NB4 (cell line): ENCODE measurements around the gene TNFRSF25.
"Not testable (repeated sequence)": the region's sequence is repeated elsewhere in the genome, so short reads cannot be mapped to it uniquely, and the experiment has no call there.

Experiments used
- DNase-seq: peaks from one replicate; pipeline ENCODE4 v3.0.0; 2010; ENCODE audit warnings: low read depth
- H3K4me3 ChIP-seq: one replicate; pipeline ENCODE4 v1.5.1; 2011; ENCODE audit warnings: mild to moderate bottlenecking, low read depth, low read length, moderate library complexity
- MYC ChIP-seq: IDR thresholded peaks from 2 replicates; pipeline ENCODE4 v1.6.1; 2011; ENCODE audit warnings: low read depth, low read length
- POLR2A ChIP-seq: IDR thresholded peaks from 2 replicates; pipeline ENCODE4 v1.6.1; 2011; ENCODE audit warnings: mild to moderate bottlenecking; ENCODE audit not compliant: insufficient read length; ENCODE audit errors: extremely low read depth
- TF ChIP-seq, protein P1 (sequence below): IDR thresholded peaks from 2 replicates; pipeline ENCODE4 v1.6.1; 2011; ENCODE audit warnings: low read depth, low read length
- TF ChIP-seq, protein P2 (sequence below): IDR thresholded peaks from one replicate; pipeline ENCODE4 v1.5.1; 2012; ENCODE audit warnings: low read depth, low read length

The TNFRSF25 gene

GRCh38 chr1:6428453-6428852 lies 37.5 kb downstream of the TNFRSF25 start:
- not testable (repeated sequence) for DNase-seq, H3K4me3 ChIP-seq

GRCh38 chr1:6427441-6428390 lies 38.3 kb downstream of the TNFRSF25 start:
- TF ChIP-seq POLR2A (no peak), MYC (no peak)
- TF ChIP-seq, protein P1, sequence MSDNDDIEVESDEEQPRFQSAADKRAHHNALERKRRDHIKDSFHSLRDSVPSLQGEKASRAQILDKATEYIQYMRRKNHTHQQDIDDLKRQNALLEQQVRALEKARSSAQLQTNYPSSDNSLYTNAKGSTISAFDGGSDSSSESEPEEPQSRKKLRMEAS, result no peak
- TF ChIP-seq, protein P2, sequence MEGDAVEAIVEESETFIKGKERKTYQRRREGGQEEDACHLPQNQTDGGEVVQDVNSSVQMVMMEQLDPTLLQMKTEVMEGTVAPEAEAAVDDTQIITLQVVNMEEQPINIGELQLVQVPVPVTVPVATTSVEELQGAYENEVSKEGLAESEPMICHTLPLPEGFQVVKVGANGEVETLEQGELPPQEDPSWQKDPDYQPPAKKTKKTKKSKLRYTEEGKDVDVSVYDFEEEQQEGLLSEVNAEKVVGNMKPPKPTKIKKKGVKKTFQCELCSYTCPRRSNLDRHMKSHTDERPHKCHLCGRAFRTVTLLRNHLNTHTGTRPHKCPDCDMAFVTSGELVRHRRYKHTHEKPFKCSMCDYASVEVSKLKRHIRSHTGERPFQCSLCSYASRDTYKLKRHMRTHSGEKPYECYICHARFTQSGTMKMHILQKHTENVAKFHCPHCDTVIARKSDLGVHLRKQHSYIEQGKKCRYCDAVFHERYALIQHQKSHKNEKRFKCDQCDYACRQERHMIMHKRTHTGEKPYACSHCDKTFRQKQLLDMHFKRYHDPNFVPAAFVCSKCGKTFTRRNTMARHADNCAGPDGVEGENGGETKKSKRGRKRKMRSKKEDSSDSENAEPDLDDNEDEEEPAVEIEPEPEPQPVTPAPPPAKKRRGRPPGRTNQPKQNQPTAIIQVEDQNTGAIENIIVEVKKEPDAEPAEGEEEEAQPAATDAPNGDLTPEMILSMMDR, result no peak
- DNase-seq, result no peak
- no peak overlapping the region for H3K4me3 ChIP-seq

- H3K4me3 ChIP-seq, result no peak overlapping the region
- no peak for DNase-seq
- TF ChIP-seq MYC (no peak), POLR2A (no peak)
- TF ChIP-seq, protein P1, result no peak
- TF ChIP-seq, protein P2, result no peak
Observed at GRCh38 chr1:6426972-6427350, 39.0 kb downstream of the TNFRSF25 start.

DNA sequence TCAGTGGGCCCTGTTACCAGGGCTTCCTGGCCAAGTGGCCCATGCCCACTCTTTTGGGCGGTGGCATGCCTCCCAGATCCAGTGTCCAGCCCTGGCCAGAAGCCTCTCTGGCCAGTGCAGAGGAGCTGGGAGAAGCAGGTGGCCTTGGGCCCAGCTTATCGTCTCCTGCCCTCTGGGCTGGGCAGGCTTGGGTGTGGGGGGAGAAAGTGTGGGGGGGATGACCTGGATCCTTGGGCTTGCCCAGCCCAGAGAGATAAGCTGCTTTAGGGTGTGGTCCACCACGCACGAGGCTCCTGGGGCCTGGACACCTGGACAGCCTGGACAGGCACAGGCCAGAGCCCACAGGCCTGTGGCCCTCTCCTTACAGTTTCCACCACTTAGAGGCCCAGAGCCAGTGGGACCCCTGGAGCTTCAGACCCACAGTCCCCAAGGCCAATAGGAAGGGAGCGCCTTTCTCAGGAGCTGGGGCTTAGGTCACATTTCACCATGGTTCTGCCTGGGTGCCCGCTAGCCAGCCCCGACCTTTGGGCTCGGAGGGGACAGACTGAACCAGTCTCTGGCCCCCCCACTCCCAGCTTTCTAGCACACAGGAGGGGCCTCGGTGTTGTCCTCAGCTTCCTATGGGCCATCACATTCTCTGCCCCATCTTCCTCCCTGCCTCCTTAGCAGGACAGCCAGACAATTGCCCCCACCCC lies 39.5 kb downstream of the TNFRSF25 start:
- no peak for DNase-seq
- no peak overlapping the region for H3K4me3 ChIP-seq
- TF ChIP-seq POLR2A, result no peak
- no peak for TF ChIP-seq MYC
- TF ChIP-seq, protein P1, result no peak
- TF ChIP-seq, protein P2, result no peak

DNA sequence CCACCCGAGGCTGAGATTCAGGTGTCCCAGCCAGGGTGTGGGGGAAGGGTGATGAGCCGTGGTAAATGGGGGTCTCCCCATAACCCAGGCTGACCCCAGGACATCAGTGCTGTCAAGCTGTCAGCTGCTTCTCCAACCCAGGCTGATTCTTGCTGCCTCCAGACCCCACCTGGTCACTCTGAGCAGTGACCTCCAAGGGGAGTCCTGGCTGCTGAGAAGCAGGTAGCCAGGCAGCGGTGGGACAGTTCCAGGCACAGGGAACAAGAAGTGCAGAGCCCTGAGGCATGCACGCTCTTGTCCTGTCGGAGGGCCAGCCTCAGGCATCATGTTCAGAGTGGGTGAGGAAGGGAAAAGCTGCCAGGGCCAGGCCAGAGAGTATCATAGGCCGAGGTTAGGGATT lies 40.3 kb downstream of the TNFRSF25 start:
- H3K4me3 ChIP-seq, result no peak overlapping the region
- TF ChIP-seq, protein P2, result no peak
- TF ChIP-seq POLR2A, result no peak
- no peak for TF ChIP-seq MYC
- TF ChIP-seq, protein P1, result no peak
- DNase-seq, result no peak

GRCh38 chr1:6424619-6425593 lies 41.1 kb downstream of the TNFRSF25 start, which contains the start of gene ESPN:
Gene ESPN (plus strand): TSS chr1:6424776. CDS start chr1:6424956, 180 bp downstream.
- H3K4me3 ChIP-seq, result no peak within 1 kb of the TSS
- peak; percentile 34 for DNase-seq
- TF ChIP-seq POLR2A (no peak), MYC (no peak)
- TF ChIP-seq, protein P2, result no peak
- TF ChIP-seq, protein P1, result no peak
